Stimulated activated CD4-positive, alpha-beta T cell treated with anti-CD3 and anti-CD28 coated beads, TNF-alpha, amount 100 ng/mL, for 24 hours (primary cell): ENCODE results near the gene PIM3.

Experiments
- DNase-seq, 3 experiments: peaks; one replicate each; pipeline ENCODE4 v3.0.0-alpha.2; 2020; ENCODE audit warnings: low read depth in 3 of 3

Gene PIM3

DNA sequence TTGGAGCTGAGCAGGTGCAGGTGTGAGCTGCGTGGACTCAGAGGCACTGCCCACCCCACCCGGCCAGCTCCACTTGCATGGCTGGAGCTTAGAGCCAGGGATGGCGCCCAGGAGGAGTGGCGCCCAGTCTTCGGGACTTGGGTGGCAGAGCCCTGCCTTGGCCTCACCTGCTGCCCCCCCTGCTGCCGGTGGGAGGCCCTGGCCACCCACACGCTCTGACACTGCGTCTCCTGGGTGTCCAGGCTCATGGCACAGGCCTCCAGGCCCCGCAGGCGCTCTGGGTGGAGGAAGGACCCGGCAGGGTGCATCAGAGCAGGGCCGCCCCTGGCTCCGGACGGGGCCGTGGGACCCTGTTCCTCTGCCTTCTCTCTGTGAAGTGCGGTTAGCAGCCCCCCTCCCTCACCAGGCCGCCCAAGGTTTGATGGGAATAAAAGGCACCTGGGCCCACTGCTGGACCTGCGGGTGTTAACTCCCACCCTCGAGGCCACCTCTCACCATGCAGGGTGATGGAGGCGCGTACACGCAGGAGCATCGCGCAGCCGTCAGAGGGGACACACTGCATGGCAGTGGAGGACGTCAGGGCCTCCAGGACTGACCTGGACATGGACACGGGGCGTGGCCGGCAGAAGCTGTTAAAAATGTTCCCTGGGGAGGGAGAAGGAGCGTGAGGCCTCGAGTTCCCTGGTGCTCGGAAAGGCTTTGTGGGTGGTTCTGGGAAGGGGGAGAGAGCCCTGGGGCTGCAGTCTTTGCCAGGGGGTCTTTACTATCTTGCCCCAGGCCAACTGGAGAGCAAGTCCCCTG is 40.2 kb downstream of the PIM3 start:
- DNase-seq: no peak

DNA sequence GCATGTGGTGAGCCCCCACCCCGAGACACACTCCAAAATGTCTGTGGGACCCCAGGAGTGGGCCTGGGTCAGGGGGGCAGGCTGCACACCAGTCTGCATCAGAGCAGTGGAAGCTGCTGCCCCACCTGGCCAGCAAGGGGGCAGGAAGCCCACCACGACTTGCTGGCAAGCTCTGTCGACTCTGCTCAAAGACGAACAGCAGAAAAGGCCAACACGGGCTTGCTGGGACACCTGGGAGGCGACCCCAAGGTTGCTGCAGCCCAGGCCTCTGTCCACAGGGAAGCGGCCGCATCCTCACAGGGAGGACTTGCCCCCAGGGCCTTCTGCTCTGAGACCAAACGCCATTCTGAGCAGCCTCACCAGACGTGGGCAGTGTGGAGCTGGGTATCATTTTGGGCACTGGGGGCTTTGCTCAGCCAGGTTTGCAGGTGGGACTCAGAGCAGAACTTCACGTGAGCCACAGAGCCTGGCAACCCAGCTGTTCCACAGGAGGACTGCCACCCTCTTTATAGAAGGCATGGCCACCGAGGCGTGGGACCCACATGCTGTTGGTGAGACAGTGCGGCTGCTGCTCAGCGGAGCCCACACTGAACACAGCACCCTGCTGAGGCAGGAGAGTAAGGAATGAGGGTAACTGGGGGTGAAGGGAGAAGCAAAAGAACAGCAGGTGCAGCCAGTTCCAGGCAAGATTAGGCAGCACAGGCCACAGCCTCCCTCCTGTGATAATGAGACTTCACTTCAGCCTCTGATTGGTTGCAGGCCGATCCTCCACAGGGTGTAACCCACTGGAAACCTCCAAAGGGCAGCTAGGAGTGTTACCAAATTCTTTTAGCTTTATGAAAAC is 41.0 kb downstream of the PIM3 start:
- no peak for DNase-seq

DNA sequence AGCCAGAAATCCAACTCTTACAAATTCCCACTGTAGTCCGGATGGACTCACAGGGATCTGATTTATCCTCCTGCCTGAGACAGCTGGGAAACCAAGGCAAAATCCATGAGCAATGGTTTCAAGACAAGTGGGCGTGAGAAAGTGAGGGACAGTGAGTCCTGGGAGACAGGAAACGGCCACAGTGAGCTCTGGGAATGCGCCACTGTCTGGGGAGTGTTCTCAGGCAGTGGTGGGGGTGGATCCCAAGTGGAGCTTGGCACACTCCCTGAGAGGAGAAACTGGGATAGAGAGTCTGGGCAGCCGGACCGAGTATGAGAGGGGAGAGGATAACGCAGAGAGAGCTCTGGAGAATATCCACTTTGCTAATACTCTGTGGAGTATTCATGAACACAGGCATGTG is 42.2 kb downstream of the PIM3 start:
- no peak for DNase-seq

DNA sequence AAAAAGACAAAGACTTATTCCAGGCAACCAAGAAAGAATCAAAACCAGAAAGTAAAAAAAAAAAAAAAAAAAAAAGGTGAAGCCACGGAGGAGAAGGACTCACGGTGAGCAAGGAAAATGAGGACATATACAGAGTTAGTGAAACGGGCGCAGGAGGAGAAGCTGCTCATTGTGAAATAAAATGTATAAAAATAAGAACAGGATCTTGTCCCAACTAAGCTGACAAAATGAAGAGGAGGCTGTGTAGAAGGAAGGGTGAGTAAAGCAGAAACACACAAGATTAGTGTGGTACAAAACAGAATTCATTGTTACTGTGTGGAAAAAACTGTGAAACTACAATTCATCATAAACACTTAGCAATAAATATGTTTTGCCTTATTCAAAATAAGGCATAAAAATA is 44.3 kb downstream of the PIM3 start:
- DNase-seq: no peak

DNA sequence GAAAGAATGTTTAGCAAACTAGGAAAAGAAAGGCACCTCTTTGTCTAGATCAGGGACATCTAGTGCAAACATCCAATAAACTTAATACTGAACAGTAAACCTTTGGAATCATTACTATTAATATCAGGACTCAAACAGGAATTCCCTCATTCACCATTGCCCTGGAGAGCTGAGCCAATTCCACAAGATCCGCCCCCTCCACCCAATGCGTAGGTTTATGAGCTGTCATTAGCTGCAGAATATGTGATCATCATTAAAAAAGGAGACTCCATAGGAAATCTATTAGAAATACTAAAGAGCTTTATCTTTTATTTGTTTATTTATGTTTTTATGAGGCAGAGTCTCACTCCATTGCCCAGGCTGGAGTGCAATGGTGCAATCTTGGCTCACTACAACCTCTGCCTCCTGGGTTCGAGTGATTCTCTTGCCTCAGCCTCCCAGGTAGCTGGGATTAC is 46.5 kb downstream of the PIM3 start:
- no peak for DNase-seq

DNA sequence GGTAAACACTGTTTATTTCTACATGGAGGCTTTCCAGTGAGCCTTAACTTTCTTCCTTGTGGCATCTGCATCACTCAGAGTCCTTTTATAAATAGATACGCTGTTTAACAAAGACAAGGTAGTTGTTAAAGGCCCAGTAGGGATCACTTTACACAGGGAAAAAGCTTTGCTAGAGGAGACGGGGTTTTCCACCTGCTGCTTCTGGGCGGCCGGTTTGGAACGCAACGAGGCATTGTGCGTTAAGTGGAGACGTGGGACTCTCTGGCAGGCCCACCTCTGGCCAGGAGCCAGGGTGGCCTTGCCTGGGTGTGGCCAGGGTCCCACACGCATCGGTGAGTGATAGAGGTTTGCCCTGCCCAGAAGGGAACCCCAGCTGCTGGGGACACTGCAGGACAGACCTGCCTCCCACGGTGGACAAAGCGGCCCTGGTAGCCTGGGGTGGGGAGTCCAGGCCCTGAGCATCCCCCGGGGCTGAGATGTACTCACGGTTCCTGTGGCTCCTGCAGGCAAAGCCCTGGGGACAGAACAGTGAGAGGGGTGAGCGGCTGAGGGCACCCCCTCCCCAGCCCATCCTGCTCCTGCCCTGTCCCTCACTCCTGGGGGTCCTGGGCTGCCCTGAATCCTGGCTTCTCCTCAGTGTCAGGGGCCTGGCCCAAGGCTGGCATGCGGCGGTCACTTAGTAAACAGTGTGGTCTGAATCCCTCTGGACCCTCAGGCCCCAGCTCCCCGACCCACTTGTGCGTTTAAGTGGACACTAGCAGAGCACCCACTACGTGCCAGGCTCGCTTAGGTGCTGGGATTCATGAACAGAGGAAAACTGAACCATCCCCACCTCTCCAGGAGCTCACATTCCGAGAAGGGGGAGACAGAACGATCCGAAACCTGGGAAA is 47.8 kb downstream of the PIM3 start:
- no peak for DNase-seq

DNA sequence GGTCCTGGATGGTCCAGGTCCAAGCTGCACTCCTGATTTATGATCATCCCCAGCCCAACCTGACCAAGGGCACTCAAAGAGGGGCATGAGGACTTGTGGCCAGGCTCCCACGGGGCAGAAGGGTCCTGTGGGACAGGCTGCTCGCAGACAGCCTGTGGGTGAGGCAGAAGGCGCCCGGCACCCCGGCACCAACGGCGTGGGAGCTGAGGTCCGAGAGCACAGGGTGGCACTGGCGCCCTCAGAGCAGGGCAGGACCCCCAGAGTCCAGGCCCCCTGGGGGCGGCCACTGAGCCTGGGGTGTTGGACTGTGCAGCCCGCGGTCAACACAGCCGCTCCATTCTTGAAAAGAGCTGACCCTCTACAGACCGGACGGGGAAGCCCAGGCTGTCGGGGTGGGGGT is 48.7 kb downstream of the PIM3 start:
- DNase-seq: no peak

DNA sequence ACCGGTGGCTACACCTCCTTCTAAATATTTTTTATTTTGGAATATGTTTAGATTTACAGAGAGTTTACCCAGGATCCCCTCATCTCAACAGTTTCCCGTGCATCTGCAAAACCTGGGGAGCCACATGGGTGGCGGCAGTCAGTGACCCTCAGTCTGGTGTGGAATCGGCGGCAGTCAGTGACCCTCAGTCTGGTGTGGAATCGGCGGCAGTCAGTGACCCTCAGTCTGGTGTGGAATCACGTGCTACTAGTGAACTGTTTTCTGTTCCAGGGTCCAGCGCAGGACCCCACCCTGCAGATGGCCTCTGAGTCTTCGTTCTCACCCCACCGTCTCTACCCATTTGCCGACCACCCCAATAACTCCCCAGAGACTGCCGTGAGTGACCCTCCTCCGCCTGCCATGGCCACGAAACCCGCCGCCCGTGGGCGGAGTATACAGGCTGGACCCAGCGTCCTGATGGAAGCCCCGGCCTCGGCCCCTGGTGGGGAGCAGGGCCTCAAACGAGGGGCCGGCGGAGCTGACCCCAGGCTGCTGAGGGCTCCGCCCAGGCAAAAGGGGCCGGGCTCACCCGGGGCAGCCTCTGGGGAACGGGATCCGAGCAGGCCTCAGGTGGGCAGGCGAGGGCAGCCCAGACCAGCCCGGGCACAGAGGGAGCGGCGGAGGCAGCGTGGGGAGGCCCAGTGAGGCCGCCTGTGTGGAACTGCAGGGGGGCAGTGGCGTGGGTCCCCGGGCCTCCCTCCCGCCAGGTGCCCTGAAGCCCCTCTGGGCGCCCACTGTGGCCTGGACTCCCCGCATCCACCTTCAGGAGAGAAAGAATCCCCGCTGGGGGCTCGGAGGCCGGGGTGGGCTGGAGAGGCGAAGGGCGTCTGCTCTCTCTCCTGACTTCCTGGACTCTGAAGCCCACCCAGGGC is 49.4 kb downstream of the PIM3 start:
- DNase-seq: no peak

DNA sequence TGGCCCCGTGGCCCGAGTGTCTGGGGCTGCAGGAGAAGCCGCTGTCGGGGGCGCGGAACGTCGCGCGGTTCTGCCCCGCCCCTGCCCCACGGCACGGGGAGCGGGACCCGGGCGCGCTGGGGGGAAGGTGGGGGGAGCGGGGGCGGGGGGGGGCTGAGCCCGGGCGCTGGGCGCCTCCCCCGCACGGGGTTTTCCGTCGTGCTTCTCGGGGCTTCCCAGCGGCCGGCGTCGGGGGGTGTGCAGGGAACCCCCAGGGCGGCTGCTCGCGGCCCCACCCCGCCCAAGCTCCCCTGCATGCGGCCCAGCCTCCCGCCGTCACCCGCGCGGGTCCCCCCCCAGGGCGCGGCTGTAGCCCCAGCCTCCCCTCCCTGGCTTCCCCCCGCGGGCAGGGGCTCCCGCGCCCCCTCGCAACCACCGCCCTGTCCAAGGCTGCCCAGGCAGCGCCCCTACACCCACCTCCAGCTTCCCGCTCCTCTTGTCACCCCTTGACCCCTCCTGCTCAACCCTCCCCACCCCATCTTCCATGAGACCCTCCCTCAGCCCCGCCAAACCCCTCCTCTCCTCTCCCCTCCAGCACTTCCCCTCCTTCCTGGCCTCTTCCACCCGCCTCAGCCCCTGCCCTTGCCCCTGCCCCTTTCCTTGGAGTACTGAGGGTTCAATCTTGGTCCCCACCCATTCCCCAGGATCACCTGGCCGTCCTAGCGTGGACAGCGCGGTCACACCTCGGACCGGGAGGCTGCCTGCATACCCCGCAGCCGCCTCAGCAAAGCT is 50.3 kb downstream of the PIM3 start:
- no peak for DNase-seq

DNA sequence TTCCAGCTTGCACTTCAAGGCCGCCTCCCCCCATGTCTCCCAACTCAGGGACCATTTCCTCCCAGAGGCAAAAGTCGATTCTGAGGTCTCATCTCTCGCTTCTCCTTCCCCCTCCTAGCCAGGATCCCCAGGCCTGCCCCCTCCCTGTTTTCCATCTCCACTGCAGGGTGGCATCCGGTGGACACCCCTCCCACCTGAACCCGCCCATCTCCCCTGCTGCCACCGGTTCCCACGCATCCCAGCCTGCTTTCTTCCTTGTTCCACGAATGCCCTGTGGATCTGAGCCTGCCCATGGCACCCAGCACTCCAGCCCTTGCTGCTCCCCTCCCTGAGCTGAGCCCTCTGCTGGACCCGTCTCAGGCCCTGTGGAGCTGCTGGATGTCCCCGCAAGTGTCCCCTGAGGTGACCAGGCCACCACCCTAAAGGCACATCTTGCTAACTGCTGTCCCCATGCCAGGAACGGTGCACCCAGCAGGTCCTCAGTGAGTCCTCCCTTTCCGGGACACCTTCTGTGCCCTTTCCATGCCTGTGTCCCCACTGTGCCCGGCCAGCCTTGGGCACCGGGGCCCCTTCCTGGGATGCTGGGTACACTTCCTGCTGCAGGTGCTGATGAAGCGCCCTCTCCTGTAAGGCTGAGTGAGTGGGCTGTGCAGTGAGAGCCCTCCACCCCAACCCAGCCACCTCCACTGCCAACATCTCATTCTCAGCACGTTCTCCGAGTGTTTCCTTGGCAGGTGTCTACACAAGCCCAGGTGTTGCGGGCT is 51.1 kb downstream of the PIM3 start:
- no peak for DNase-seq

DNA sequence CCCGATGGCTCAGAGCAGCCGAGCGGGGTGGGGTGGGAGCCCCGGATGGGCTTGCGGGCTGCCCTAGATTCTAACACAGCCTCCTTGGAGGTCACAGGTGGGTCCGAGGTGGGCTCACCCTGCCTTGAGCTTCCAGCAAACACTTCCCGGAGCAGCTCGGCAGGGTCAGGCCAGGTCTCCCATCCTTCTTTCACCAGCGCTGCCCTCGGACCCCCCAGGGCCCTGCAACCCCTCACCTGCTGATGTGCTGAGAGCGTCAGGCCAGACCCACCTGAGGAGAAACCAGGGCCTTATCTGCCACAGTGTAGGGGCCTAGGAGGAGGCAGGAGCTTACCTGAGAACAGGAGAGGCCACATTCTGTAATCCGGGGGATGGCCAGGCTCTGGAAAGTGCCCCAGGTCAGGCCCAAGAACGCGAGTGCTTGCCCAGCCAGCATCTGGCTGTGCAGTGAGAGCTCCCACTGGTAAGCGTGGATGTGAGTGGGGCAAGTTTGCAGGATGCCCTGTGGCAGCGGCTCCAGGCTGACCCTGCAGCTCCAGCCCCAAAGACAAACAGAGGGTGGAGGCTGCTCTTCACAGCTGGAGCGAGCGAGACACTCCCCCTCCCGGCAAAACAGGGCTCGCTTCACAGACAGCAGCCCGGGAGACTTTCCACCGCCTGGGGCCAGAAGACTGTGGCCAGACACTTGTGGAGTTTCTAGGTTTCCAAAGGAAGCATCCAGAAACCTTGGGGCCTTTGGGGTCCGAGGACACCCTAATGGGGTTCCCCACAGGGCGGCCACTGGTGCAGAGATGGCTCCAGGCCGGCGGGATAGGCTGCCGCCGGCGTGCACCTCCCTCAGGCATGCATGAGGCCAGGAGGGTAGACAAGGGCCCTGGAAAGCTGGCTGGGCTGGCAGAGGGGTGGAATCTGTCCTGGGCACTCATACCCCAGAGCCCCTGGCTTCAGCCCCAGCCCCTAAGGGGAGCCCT is 51.9 kb downstream of the PIM3 start, which contains the start of gene IL17REL:
TSS of gene IL17REL (minus strand) at position 555 of the 971 bp plus-strand sequence. CDS start at position 436, 119 bp downstream.
- no peak for DNase-seq
